Activated T-helper 1 cell treated with anti-CD3 and anti-CD28 coated beads, Interleukin-12 subunit alpha, Interleukin-12 subunit beta, Interleukin-2, Interleukin-4 antibody, amounts not matched to agents 30 ng/mL and 10 ng/mL and 1 ng/mL, durations not matched to agents 14 hours and 24 hours and 36 hours (primary cell): ENCODE measurements around the gene PRR12. TPM values are rescaled to one million over a fixed set of nuclear protein-coding genes. Genes with fewer than 3 reads are reported as not detected.

Experiments
- DNase-seq: peaks from one replicate; pipeline ENCODE4 v3.0.0; 2021; ENCODE audit warnings: low spot score
- H3K27ac Mint-ChIP-seq: one replicate; pipeline ENCODE4 v1.8.0; 2021; ENCODE audit warnings: mild to moderate bottlenecking, mixed read lengths
- H3K27me3 Mint-ChIP-seq: one replicate; pipeline ENCODE4 v1.8.0; 2022; ENCODE audit warnings: mild to moderate bottlenecking, moderate library complexity, mixed read lengths; ENCODE audit not compliant: insufficient read depth
- H3K36me3 Mint-ChIP-seq: one replicate; pipeline ENCODE4 v1.8.0; 2021; ENCODE audit warnings: low read depth, mixed read lengths
- H3K4me1 Mint-ChIP-seq: one replicate; pipeline ENCODE4 v1.8.0; 2021; ENCODE audit warnings: low read depth, mixed read lengths
- H3K4me3 Mint-ChIP-seq: one replicate; pipeline ENCODE4 v1.8.0; 2021; ENCODE audit warnings: mild to moderate bottlenecking, moderate library complexity, mixed read lengths
- H3K9me3 Mint-ChIP-seq: one replicate; pipeline ENCODE4 v1.8.0; 2021; ENCODE audit warnings: mixed read lengths
- intact Hi-C: fragments of 100-400 bp; cut with micrococcal nuclease; formaldehyde crosslinking; loops from one replicate; pipeline ENCODE4 v1.15.1; 2024
- total RNA-seq: library from RNA; stranded (reverse); gene quantifications from 2 replicates; pipeline ENCODE4 v1.2.3, GENCODE V29; 2022

The PRR12 gene
- total RNA-seq, 1 donor from 2014 or later, result 34.2 TPM

DNA sequence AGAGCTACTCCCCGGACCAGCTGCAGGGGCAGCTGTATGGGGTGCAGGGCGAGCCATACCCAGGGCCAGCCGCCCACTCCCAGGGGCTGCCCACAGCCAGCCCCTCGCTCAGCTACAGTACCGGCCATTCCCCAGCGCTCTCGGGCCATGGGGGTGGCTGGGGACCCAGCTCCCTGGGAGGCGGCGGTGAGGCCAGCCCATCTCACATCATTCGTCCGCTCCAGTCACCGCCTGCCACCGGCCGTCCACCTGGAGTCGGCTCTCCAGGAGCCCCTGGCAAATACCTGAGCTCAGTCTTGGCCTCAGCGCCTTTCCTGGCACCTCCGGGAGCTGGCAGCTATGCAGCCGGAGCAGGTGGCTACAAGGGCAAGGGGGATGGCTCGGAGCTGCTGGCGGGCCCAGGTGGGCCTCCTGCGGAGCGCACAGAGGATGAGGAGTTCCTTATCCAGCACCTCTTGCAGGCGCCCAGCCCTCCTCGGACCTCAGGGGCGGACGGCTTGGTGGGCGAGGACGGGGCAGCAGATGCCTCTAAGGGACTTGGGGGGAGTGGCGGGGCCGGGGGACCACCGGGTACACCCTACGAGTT is 4.9 kb downstream of the PRR12 start:
- intact Hi-C loops, result loop anchor here (10.0 kb wide), 1 partner anchor 219 kb away; the partner anchor contains the start of genes FUZ and MED25
- H3K36me3 Mint-ChIP-seq, result peaks cover 22% of the 10 kb centered on the region
- no peak for DNase-seq
- peaks cover 3% of the 10 kb centered on the region for H3K27me3 Mint-ChIP-seq
- H3K27ac Mint-ChIP-seq, result no peak overlapping the region
- no peak overlapping the region for H3K4me3 Mint-ChIP-seq
- H3K9me3 Mint-ChIP-seq, result no peaks in the 10 kb centered on the region
- H3K4me1 Mint-ChIP-seq, result peaks cover 23% of the 10 kb centered on the region

DNA sequence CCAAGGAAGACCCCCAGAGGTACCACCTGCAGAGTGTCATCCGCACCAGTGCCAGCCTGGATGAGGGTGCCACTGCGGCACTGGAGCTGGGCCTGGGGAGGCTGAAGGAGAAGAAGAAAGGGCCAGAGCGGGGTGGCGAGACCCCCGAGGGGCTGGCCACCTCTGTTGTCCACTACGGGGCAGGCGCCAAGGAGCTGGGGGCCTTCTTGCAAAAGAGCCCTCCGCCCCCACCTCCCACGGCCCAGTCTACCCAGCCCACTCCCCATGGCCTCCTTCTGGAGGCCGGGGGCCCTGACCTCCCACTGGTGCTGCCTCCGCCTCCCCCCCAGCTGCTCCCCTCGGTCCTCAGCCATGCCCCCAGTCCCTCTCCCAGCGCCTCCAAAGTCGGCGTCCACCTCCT is 5.4 kb downstream of the PRR12 start:
- intact Hi-C loops, result loop anchor here (10.0 kb wide), 1 partner anchor 218 kb away; the partner anchor contains the start of genes FUZ and MED25
- DNase-seq, result no peak
- Mint-ChIP-seq H3K4me3 (no peak overlapping the region), H3K4me1 (peaks cover 23% of the 10 kb centered on the region), H3K27ac (no peak overlapping the region), H3K36me3 (peaks cover 22% of the 10 kb centered on the region), H3K9me3 (no peaks in the 10 kb centered on the region), H3K27me3 (peaks cover 3% of the 10 kb centered on the region)

DNA sequence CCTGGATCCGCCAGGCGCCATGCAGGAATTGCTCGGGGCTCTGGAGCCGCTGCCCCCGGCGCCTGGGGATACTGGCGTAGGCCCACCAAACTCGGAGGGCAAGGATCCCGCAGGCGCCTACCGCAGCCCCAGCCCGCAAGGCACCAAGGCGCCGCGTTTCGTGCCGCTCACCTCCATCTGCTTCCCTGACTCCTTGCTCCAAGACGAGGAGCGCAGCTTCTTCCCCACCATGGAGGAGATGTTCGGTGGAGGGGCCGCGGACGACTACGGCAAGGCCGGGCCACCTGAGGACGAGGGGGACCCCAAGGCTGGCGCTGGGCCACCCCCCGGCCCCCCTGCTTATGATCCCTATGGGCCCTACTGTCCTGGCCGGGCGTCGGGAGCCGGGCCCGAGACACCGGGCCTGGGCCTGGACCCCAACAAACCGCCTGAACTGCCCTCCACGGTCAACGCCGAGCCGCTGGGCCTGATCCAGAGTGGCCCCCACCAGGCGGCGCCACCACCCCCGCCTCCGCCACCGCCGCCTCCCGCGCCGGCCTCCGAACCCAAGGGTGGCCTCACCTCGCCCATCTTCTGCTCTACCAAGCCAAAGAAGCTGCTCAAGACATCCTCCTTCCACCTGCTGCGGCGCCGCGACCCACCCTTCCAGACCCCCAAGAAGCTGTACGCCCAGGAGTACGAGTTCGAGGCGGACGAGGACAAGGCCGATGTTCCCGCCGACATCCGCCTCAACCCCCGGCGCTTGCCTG is 6.1 kb downstream of the PRR12 start:
- Mint-ChIP-seq H3K27ac (no peak overlapping the region), H3K27me3 (peaks cover 3% of the 10 kb centered on the region), H3K4me1 (peaks cover 22% of the 10 kb centered on the region), H3K4me3 (no peak overlapping the region), H3K9me3 (no peaks in the 10 kb centered on the region), H3K36me3 (peaks cover 22% of the 10 kb centered on the region)
- intact Hi-C loops, result loop anchor here (10.0 kb wide), 1 partner anchor 218 kb away; the partner anchor contains the start of genes FUZ and MED25
- no peak for DNase-seq

DNA sequence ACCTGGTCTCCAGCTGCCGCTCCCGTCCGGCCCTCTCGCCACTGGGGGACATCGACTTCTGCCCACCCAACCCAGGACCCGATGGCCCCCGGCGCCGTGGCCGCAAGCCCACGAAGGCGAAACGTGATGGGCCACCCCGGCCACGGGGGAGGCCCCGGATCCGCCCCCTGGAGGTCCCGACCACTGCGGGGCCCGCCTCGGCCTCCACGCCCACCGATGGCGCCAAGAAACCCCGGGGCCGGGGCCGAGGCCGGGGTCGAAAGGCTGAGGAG is 6.7 kb downstream of the PRR12 start:
- intact Hi-C loops, result loop anchor here (10.0 kb wide), 1 partner anchor 217 kb away; the partner anchor contains the start of genes FUZ and MED25
- no peak for DNase-seq
- H3K27ac Mint-ChIP-seq, result no peak overlapping the region
- no peak overlapping the region for H3K4me3 Mint-ChIP-seq
- peaks cover 3% of the 10 kb centered on the region for H3K27me3 Mint-ChIP-seq
- no peaks in the 10 kb centered on the region for H3K9me3 Mint-ChIP-seq
- peaks cover 17% of the 10 kb centered on the region for H3K4me1 Mint-ChIP-seq
- H3K36me3 Mint-ChIP-seq, result peaks cover 22% of the 10 kb centered on the region

DNA sequence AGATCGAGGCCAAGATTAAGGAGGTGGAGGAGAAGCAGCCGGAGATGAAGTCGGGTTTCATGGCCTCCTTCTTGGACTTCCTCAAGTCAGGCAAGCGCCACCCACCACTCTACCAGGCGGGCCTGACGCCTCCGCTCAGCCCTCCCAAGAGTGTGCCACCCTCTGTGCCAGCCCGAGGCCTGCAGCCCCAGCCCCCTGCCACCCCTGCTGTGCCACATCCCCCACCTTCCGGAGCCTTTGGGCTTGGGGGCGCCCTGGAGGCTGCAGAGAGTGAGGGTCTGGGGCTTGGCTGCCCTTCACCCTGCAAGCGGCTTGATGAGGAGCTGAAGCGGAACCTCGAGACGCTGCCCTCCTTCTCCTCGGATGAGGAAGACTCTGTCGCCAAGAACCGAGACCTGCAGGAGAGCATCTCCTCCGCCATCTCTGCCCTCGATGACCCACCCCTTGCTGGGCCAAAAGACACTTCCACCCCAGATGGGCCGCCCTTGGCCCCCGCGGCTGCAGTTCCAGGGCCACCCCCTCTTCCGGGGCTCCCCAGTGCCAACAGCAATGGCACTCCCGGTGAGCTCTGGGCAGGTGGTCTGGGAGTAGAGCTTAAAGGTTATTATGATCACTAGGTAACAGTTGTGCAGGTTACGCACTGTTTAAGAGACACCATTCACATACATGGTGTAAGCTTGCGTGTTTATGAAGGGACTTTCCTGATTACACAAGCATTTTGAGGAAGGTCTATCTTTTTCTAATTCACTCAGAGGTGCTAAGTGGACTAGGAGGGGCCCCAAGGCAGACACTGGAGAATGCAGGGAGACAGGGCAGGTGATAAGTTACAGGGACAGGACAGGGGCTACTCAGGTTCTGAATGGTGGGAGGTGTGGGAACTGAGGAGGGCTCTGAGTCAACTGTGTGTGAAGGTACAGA is 8.7 kb downstream of the PRR12 start:
- Mint-ChIP-seq H3K27ac (no peak overlapping the region), H3K27me3 (no peaks in the 10 kb centered on the region), H3K4me3 (no peak overlapping the region), H3K9me3 (no peaks in the 10 kb centered on the region), H3K4me1 (no peaks in the 10 kb centered on the region), H3K36me3 (peaks cover 12% of the 10 kb centered on the region)
- intact Hi-C loops, result loop anchor here (10.0 kb wide), 1 partner anchor 215 kb away; the partner anchor contains the start of genes FUZ and MED25
- DNase-seq, result no peak

DNA sequence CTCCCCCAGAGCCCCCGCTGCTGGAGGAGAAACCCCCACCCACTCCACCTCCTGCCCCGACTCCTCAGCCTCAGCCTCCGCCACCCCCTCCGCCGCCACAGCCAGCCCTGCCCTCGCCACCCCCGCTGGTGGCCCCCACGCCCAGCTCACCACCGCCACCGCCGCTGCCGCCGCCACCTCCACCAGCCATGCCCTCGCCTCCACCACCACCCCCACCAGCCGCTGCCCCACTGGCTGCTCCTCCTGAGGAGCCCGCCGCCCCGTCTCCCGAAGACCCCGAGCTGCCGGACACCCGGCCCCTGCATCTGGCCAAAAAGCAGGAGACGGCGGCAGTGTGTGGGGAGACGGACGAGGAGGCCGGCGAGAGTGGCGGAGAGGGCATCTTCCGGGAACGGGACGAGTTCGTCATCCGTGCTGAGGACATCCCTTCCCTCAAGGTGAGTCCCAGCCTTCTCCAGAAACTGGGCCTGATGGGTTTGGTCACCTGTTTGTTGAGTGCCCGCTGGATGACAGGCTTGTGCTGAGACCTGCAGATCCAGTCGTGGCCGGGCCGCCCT is 10.6 kb downstream of the PRR12 start:
- Mint-ChIP-seq H3K9me3 (no peaks in the 10 kb centered on the region), H3K4me3 (no peak overlapping the region), H3K36me3 (peaks cover 13% of the 10 kb centered on the region), H3K4me1 (no peaks in the 10 kb centered on the region), H3K27me3 (no peaks in the 10 kb centered on the region), H3K27ac (no peak overlapping the region)
- no peak for DNase-seq
- intact Hi-C loops, result no loop called here

DNA sequence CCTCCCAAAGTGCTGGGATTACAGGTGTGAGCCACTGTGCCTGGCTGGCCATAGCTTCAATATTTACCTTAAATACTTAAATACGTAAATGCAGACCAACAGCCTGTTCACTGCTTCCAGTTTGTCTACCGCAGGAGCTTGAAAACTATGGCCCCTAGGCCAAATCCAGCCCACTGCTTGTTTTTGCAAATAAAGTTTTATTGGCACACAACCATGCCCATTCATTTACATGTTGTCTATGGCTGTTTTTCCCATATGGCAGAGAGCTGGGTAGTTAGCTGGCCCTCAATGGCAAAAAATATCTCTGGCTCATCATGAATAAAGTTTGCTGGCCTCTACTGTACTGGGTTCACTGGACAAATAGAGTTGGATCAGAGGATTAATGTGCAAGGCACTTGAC is 11.8 kb downstream of the PRR12 start:
- intact Hi-C loops, result no loop called here
- H3K4me1 Mint-ChIP-seq, result no peaks in the 10 kb centered on the region
- no peak overlapping the region for H3K4me3 Mint-ChIP-seq
- peaks cover 15% of the 10 kb centered on the region for H3K36me3 Mint-ChIP-seq
- H3K9me3 Mint-ChIP-seq, result no peaks in the 10 kb centered on the region
- H3K27me3 Mint-ChIP-seq, result no peaks in the 10 kb centered on the region
- no peak overlapping the region for H3K27ac Mint-ChIP-seq
- DNase-seq, result no peak

DNA sequence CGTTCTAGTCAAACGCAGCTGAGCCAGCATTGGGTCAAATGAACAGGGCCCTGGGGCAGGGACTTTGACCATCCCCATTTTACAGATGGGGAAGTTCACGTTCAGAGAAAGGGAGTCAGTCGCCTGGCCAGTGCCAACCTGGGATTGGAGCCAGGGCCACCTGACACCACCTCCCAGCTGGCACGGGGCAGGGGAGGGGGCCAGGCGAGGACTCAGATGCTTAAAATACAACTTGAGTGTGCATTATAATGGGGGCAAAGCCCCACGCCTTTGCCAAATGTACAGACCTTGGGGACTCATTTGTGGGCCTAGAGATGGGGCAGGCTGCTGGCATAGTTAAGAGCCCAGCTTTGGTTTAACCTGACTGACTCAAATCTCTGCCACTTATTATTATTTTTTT is 14.6 kb downstream of the PRR12 start:
- H3K27ac Mint-ChIP-seq, result no peak overlapping the region
- intact Hi-C loops, result no loop called here
- no peak for DNase-seq

DNA sequence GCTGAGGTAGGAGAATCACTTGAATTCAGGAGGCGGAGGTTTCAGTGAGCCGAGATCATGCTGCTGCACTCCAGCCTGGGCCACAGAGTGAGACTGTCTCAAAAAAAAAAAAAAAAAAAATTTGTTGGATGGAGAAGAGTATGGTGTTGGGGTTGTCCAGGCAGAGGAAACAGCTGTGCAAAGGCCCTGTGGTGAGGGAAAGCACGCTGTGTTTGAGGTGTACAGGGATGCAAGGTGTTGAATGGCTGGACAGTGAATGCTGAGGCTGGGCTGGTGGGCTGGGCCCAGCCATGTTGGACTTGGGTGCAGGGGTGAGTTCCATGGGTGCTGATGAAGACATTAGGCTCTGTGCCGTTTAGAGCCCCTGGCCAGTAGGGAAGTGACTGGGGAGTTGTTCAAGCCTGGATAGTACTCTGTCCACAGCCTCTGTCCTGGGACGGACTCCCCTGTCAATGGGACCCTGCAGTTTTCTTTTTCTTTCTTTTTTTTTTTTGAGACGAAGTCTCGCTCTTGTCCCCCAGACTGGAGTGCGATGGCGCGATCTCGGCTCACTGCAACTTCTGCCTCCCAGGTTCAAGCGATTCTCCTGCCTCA is 18.6 kb downstream of the PRR12 start:
- no peaks in the 10 kb centered on the region for H3K27me3 Mint-ChIP-seq
- H3K9me3 Mint-ChIP-seq, result no peaks in the 10 kb centered on the region
- H3K27ac Mint-ChIP-seq, result no peak overlapping the region
- H3K4me1 Mint-ChIP-seq, result peaks cover 6% of the 10 kb centered on the region
- no peak for DNase-seq
- no peak overlapping the region for H3K4me3 Mint-ChIP-seq
- H3K36me3 Mint-ChIP-seq, result peaks cover 13% of the 10 kb centered on the region
- intact Hi-C loops, result no loop called here

More for the DNA sequence above, 14.6 kb downstream of the PRR12 start:
- Mint-ChIP-seq H3K4me3 (no peak overlapping the region), H3K4me1 (no peaks in the 10 kb centered on the region), H3K27me3 (no peaks in the 10 kb centered on the region), H3K36me3 (peaks cover 7% of the 10 kb centered on the region), H3K9me3 (no peaks in the 10 kb centered on the region)

DNA sequence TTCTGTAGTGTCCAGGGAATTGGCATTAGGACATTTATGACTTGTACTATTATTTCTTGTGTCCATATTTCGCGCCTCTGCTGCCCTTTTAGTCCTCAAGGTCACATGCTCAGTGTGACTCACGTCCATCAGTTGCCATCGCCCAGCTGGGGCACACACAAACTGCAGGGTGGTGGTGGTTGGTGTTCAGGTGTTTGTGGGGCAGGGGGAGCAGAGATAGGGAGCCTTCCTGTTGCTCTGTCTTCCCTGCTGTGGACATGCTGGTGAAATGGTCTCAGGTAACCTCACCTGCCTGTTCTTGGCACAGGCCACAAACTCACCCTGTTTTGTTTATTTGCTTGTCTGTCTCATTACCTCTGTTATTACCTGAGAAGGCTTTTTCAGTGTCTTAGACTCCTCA is 22.4 kb downstream of the PRR12 start:
- Mint-ChIP-seq H3K27ac (no peak overlapping the region), H3K4me1 (peaks cover 6% of the 10 kb centered on the region), H3K9me3 (no peaks in the 10 kb centered on the region), H3K4me3 (no peak overlapping the region), H3K36me3 (peaks cover 36% of the 10 kb centered on the region), H3K27me3 (no peaks in the 10 kb centered on the region)
- no peak for DNase-seq
- intact Hi-C loops, result no loop called here

DNA sequence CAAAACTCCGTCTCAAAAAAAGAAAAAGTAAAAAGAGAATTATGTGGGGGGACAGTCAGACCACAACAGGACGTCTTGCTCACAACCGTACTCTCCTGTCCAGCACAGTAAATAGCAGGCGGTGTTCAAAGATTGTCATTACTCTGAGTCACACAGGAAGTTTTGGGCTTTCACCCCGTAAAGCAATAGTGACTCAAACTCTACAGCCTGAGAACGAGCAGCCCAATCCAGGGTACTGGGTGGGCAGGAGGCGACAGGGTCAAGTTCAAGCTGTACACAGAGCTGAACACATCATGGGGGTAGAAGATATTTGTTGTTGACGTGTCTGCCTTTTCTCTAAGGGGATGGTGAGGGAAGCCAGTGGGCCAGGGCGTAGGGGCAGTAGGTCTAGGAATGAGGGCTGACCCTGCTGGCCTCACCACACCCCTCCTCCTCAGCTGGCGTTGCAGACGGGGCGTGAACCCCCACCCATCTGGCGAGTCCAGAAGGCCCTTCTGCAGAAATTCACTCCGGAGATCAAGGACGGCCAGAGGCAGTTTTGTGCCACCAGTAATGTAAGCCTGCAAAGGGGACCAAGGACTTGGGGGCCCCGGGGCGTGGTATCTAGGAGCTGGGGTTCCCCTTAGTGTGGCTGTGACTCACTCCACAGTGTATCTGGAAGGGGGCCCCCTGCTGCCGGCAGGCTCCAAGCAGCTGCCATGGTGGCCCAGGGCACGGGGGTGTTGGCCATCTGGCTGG is 23.3 kb downstream of the PRR12 start:
- intact Hi-C loops, result no loop called here
- DNase-seq, result no peak
- H3K27ac Mint-ChIP-seq, result peak overlapping the region; percentile 50
- peaks cover 6% of the 10 kb centered on the region for H3K4me1 Mint-ChIP-seq
- peaks cover 40% of the 10 kb centered on the region for H3K36me3 Mint-ChIP-seq
- H3K9me3 Mint-ChIP-seq, result no peaks in the 10 kb centered on the region
- no peaks in the 10 kb centered on the region for H3K27me3 Mint-ChIP-seq
- no peak overlapping the region for H3K4me3 Mint-ChIP-seq

DNA sequence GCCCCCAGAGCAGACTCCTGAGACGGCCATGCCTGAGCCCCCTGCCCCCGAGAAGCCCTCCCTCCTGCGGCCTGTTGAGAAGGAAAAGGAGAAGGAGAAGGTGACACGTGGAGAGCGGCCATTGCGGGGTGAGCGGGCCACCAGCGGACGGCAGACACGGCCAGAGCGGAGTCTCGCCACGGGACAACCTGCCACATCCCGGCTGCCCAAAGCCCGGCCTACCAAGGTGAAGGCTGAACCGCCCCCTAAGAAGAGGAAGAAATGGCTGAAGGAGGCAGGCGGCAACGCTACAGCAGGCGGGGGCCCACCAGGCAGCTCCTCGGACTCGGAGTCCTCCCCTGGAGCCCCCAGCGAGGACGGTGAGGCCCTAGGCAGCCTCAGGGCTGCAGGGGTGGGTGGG is 24.9 kb downstream of the PRR12 start:
- H3K4me3 Mint-ChIP-seq, result no peak overlapping the region
- peaks cover 40% of the 10 kb centered on the region for H3K36me3 Mint-ChIP-seq
- H3K27ac Mint-ChIP-seq, result no peak overlapping the region
- H3K4me1 Mint-ChIP-seq, result peaks cover 6% of the 10 kb centered on the region
- no peaks in the 10 kb centered on the region for H3K27me3 Mint-ChIP-seq
- no peak for DNase-seq
- intact Hi-C loops, result no loop called here
- no peaks in the 10 kb centered on the region for H3K9me3 Mint-ChIP-seq
